Measurements from ENCODE around the gene MYCL. TPM values are rescaled to one million over a fixed set of nuclear protein-coding genes. Genes with fewer than 3 reads are reported as not detected.

The MYCL gene
- total RNA-seq, 4 donors from 2014 or later, result 9.9 to 28.4 (median 14.0) TPM

- TF ChIP-seq POLR2A (IDR thresholded peaks at IDR 0.05) (peak; percentile 22 to 66), CTCF (IDR thresholded peaks at IDR 0.05) (peak in 1 of 6 experiments; percentile 5)
- Histone ChIP-seq H3K27ac (peak overlapping the region in 3 of 4 donors; percentile 82 to 92 (median 83)), H3K27me3 (no peaks in the 10 kb centered on the region), H3K4me3 (no peak overlapping the region), H3K9me3 (no peaks in the 10 kb centered on the region), H3K4me1 (peaks cover 0 to 37% (median 2%) of the 10 kb centered on the region in 4 donors), H3K36me3 (no peaks in the 10 kb centered on the region)
- DNase-seq, result peak; percentile 21 to 94 (median 89)
Observed at GRCh38 chr1:39933956-39934941, 32.5 kb upstream of the MYCL start.

- Histone ChIP-seq H3K4me3 (no peak overlapping the region), H3K4me1 (peaks cover 0 to 33% (median 4%) of the 10 kb centered on the region in 4 donors), H3K36me3 (no peaks in the 10 kb centered on the region), H3K9me3 (no peaks in the 10 kb centered on the region), H3K27me3 (no peaks in the 10 kb centered on the region), H3K27ac (peak overlapping the region in 3 of 4 donors; percentile 55 to 92 (median 79))
- DNase-seq, result peak in 2 of 3 donors; percentile 81 to 83
- TF ChIP-seq POLR2A (IDR thresholded peaks at IDR 0.05), result peak in 1 of 2 donors; percentile 49
- TF ChIP-seq CTCF (IDR thresholded peaks at IDR 0.05), result no peak
Observed at GRCh38 chr1:39928809-39929587, 27.3 kb upstream of the MYCL start.

GRCh38 chr1:39927538-39927937 is 25.8 kb upstream of the MYCL start:
- Histone ChIP-seq H3K9me3 (no peaks in the 10 kb centered on the region), H3K27ac (peak overlapping the region in 3 of 4 donors; percentile 55 to 92 (median 79)), H3K27me3 (no peaks in the 10 kb centered on the region), H3K4me3 (no peak overlapping the region), H3K4me1 (peaks cover 0 to 25% (median 4%) of the 10 kb centered on the region in 4 donors), H3K36me3 (no peaks in the 10 kb centered on the region)
- TF ChIP-seq POLR2A (IDR thresholded peaks at IDR 0.05) (peak in 1 of 2 donors; percentile 47), CTCF (IDR thresholded peaks at IDR 0.05) (no peak)
- DNase-seq, result peak in 2 of 3 donors; percentile 75 to 79

GRCh38 chr1:39926820-39927219 is 25.1 kb upstream of the MYCL start:
- H3K9me3 ChIP-seq, result no peaks in the 10 kb centered on the region
- peaks cover 0 to 25% (median 4%) of the 10 kb centered on the region in 4 donors for H3K4me1 ChIP-seq
- DNase-seq, result no peak
- no peaks in the 10 kb centered on the region for H3K36me3 ChIP-seq
- peak overlapping the region in 3 of 4 donors; percentile 45 to 92 (median 79) for H3K27ac ChIP-seq
- H3K27me3 ChIP-seq, result no peaks in the 10 kb centered on the region
- TF ChIP-seq CTCF (IDR thresholded peaks at IDR 0.05) (no peak), POLR2A (IDR thresholded peaks at IDR 0.05) (no peak)
- H3K4me3 ChIP-seq, result no peak overlapping the region

- TF ChIP-seq POLR2A (IDR thresholded peaks at IDR 0.05) (peak in 1 of 2 donors; percentile 36), CTCF (IDR thresholded peaks at IDR 0.05) (no peak)
- no peak overlapping the region for H3K4me3 ChIP-seq
- H3K27me3 ChIP-seq, result no peaks in the 10 kb centered on the region
- no peaks in the 10 kb centered on the region for H3K9me3 ChIP-seq
- peak in 2 of 3 donors; percentile 59 to 67 for DNase-seq
- H3K27ac ChIP-seq, result peak overlapping the region in 3 of 4 donors; percentile 45 to 92 (median 79)
- H3K4me1 ChIP-seq, result peaks cover 0 to 25% (median 4%) of the 10 kb centered on the region in 4 donors
- H3K36me3 ChIP-seq, result no peaks in the 10 kb centered on the region
Observed at GRCh38 chr1:39926343-39926793, 24.7 kb upstream of the MYCL start.
